Skeletal muscle tissue (tissue), 4 donors: ENCODE data around the gene RASSF8. TPM values are rescaled to one million over a fixed set of nuclear protein-coding genes. Genes with fewer than 3 reads are reported as not detected.

Source experiments
- H3K27ac ChIP-seq: one replicate; pipeline ENCODE4 v1.7.0; 2013; ENCODE audit warnings: mild to moderate bottlenecking, low read depth, low read length, inconsistent platforms
- H3K27me3 ChIP-seq, 3 donors: one replicate each; pipeline ENCODE4 v1.7.0; 2013; ENCODE audit warnings: low read length in 3 of 3; ENCODE audit not compliant: control insufficient read depth in 3 of 3, insufficient read depth in 3 of 3
- H3K36me3 ChIP-seq, 3 donors: one replicate each; pipeline ENCODE4 v1.7.0; 2013; ENCODE audit warnings: low read length in 3 of 3; ENCODE audit not compliant: control insufficient read depth in 3 of 3, insufficient read depth in 3 of 3
- H3K4me1 ChIP-seq, 3 donors: one replicate each; pipeline ENCODE4 v1.7.0; 2013; ENCODE audit warnings: low read length in 3 of 3, mild to moderate bottlenecking in 3 of 3; ENCODE audit not compliant: control insufficient read depth in 3 of 3, insufficient read depth in 3 of 3
- H3K4me3 ChIP-seq, 3 donors: one replicate each; pipeline ENCODE4 v1.7.0; 2013; ENCODE audit warnings: low read length in 3 of 3
- H3K9ac ChIP-seq, 3 donors: one replicate each; pipeline ENCODE4 v1.7.0; 2013; ENCODE audit warnings: low read length in 3 of 3, mild to moderate bottlenecking in 3 of 3, moderate library complexity in 2 of 3, low read depth in 1 of 3
- H3K9me3 ChIP-seq, 3 donors: one replicate each; pipeline ENCODE4 v1.7.0; 2013; ENCODE audit warnings: low read length in 3 of 3; ENCODE audit not compliant: control insufficient read depth in 3 of 3
- total RNA-seq: library from RNA; depleted of rRNA; stranded (reverse); fragments of >200 nt; gene quantifications from one replicate; pipeline ENCODE4 v1.2.3, GENCODE V29; 2014
- donor health status: Osteomylitis.

Gene RASSF8
- total RNA-seq, 1 donor from 2014 or later, result 29.7 TPM

DNA sequence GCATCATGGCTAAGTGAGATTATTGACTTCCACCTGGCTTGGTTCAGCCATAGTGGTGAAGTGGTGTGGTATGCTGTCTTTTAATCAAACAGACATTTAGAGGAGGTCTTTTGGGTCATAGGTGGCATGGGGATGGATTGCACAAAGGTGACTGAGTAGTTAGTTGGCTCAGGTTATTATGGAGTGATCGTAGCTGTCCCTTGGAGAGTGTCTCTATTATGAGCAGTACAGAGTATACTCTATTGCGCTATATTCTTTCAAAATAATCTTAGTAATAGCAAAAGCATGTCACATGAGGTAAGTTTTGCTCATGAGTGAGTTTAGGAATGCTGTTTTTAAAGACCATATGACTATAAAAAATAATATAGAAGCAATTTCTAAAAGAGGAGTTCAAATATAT lies 60.4 kb downstream of the RASSF8 start:
- Histone ChIP-seq H3K27me3 (no peaks in the 10 kb centered on the region), H3K4me1 (peaks cover 8 to 9% (median 8%) of the 10 kb centered on the region in 3 donors), H3K27ac (no peak overlapping the region), H3K9ac (no peak overlapping the region), H3K36me3 (no peaks in the 10 kb centered on the region), H3K4me3 (no peak overlapping the region), H3K9me3 (no peaks in the 10 kb centered on the region)

DNA sequence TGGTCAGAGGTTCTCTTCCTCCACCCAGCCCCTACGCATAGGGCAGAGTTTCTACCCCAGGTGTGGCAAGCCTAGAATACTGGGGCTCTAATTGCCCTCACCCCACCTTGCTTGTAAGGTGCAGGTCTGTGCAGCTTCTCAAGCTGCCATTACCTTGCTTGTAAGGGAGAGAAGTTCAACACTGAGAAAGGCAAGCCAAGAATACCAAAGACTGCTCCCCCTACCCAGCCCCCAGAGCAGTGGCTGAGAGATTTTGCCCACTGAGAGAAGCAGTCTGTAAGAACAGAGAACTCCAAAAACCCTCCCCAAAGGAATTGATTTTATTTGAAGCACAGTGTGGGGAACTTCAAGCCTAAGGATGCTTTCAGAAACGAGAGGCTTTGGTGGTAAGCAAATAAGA lies 63.1 kb downstream of the RASSF8 start:
- Histone ChIP-seq H3K4me1 (peaks cover 4 to 7% (median 5%) of the 10 kb centered on the region in 3 donors), H3K27ac (no peak overlapping the region), H3K36me3 (no peaks in the 10 kb centered on the region), H3K27me3 (no peaks in the 10 kb centered on the region), H3K9ac (no peak overlapping the region), H3K9me3 (no peaks in the 10 kb centered on the region), H3K4me3 (no peak overlapping the region)

DNA sequence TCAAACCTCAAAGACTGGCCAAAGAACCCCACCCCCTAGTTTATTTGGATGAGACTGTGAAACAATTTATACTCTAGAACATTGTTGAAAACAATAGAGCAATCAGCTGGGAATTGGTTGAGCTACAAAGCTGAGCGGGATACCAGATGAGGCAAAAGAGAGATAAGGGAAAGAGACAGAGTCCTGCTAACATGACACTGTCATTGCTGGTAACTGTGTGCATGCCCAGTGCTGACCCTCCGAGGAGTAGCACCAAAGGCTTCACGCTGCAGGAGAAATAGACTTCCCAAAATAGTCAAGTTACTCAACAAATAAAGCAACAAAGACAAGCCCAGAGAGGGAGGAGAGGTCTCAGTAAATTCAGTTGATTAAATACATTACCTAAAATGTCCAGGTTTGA lies 63.6 kb downstream of the RASSF8 start:
- Histone ChIP-seq H3K36me3 (no peaks in the 10 kb centered on the region), H3K4me3 (no peak overlapping the region), H3K27me3 (no peaks in the 10 kb centered on the region), H3K9ac (no peak overlapping the region), H3K9me3 (no peaks in the 10 kb centered on the region), H3K27ac (no peak overlapping the region), H3K4me1 (peaks cover 4 to 7% (median 5%) of the 10 kb centered on the region in 3 donors)

DNA sequence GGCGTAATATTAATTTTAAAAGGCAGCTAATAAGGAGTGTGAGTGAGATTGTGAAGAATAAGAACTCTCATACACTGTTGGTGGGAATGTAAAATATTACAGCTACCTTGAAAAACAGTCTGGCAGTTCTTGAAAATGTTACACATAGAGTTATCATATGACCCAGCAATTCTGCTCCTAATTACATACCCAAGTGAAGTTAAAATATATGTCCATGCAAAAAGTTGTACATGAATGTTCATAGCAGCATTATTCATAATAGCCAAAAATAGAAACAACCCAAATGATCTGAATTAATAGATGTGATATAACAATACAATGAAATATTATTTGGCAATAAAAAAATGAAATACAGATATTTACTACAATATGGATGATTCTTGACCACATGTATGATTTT lies 68.2 kb downstream of the RASSF8 start:
- no peaks in the 10 kb centered on the region for H3K9me3 ChIP-seq
- H3K4me1 ChIP-seq, result peaks cover 0 to 4% (median 3%) of the 10 kb centered on the region in 3 donors
- H3K4me3 ChIP-seq, result no peak overlapping the region
- no peaks in the 10 kb centered on the region for H3K36me3 ChIP-seq
- no peak overlapping the region for H3K27ac ChIP-seq
- no peaks in the 10 kb centered on the region for H3K27me3 ChIP-seq
- H3K9ac ChIP-seq, result no peak overlapping the region

DNA sequence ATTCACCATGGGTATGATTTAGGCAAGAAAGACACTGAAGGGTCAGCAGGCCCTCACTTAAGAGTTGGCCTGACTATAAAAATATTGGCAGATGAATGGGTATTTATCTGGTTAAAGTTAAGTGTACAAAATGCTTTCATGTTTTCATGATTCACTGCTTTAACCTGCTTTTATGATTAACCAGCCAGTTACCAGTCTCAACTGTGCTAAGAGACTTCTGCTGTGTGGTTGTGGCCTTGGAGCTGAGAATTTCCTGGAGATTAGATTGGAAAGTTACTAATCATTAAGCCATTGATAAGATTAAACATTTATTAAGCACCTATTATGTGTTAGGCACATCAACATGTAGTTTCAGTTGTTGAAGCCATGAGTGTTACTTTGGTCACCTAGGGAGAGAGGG lies 68.9 kb downstream of the RASSF8 start:
- Histone ChIP-seq H3K9me3 (no peaks in the 10 kb centered on the region), H3K36me3 (no peaks in the 10 kb centered on the region), H3K4me1 (peaks cover 0 to 3% (median 3%) of the 10 kb centered on the region in 3 donors), H3K27ac (peak overlapping the region; percentile 2), H3K9ac (no peak overlapping the region), H3K27me3 (no peaks in the 10 kb centered on the region), H3K4me3 (no peak overlapping the region)

DNA sequence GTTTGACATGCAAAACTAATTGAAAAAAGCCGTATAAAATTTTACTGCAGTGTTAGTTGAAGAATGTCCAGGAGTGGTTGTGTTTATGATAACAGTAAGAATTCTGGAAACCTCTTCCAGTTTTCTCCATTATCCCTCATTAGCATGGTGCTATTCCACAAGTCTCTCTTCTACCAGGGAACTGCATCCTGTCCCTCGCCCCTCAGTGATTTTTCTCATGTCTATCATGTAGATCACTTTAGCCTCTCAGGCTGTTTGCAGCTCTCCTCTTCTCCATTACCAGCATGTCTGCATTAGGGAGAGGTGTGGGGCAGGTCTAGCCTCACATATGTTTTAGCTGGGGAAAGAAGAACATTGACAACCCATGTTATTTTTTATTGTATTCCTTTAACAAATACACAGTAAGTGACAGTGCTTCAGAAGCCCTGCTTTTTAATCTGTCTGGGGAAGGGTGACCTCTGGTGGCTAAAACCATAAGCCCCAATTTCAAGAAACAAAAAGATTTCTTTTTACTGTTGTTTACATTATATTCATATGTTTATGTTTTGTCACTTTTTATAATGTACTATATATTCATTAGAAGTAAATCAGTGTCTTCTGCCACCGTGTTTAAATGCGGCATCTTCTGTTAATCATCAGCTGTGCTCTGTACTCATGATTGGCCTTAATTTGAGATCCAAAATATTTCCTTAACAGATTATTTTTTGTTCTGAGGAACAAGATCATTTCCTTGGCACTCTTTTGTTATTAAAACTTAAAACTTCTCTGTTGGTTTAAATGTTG lies 70.7 kb downstream of the RASSF8 start:
- no peaks in the 10 kb centered on the region for H3K27me3 ChIP-seq
- no peak overlapping the region for H3K27ac ChIP-seq
- H3K4me3 ChIP-seq, result no peak overlapping the region
- H3K36me3 ChIP-seq, result no peaks in the 10 kb centered on the region
- peaks cover 4 to 10% (median 7%) of the 10 kb centered on the region in 3 donors for H3K4me1 ChIP-seq
- no peak overlapping the region for H3K9ac ChIP-seq
- no peaks in the 10 kb centered on the region for H3K9me3 ChIP-seq

DNA sequence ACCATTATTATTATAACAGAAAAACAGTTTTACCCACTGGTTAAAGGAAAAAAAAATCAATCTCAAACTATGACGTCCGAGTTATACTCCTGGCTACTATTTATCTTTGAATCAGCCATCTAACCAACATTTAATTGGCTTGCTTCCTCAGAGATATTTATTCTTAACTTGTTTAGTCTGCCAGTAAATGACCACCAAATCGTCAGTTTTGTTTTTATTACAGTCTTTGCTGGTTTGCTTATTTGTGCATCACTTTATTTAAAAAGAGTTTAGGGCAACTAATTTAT lies 71.2 kb downstream of the RASSF8 start:
- H3K9ac ChIP-seq, result no peak overlapping the region
- H3K36me3 ChIP-seq, result no peaks in the 10 kb centered on the region
- H3K4me1 ChIP-seq, result peaks cover 4 to 10% (median 7%) of the 10 kb centered on the region in 3 donors
- H3K9me3 ChIP-seq, result no peaks in the 10 kb centered on the region
- no peaks in the 10 kb centered on the region for H3K27me3 ChIP-seq
- H3K27ac ChIP-seq, result no peak overlapping the region
- H3K4me3 ChIP-seq, result no peak overlapping the region

DNA sequence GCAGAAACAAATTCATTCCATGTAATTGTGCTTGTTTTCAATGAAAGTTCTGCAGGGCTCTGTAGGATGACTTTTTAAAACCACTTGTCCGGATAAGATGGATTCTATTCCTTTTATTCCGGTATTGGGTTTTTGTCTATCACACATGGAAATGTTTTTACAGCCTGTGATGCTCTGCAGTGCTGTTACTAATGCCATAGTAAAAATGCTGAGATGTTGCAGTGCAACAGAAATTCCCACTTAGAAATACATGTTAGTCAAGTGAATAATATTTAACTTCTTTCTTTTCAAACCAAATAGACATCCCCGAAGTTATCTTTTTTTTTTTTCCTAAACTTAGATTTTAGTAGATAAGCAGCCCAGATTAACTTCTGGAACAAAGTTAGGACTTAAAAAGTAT lies 71.9 kb downstream of the RASSF8 start:
- peaks cover 4 to 10% (median 7%) of the 10 kb centered on the region in 3 donors for H3K4me1 ChIP-seq
- no peak overlapping the region for H3K4me3 ChIP-seq
- no peaks in the 10 kb centered on the region for H3K36me3 ChIP-seq
- H3K9me3 ChIP-seq, result no peaks in the 10 kb centered on the region
- H3K9ac ChIP-seq, result no peak overlapping the region
- no peak overlapping the region for H3K27ac ChIP-seq
- H3K27me3 ChIP-seq, result no peaks in the 10 kb centered on the region

DNA sequence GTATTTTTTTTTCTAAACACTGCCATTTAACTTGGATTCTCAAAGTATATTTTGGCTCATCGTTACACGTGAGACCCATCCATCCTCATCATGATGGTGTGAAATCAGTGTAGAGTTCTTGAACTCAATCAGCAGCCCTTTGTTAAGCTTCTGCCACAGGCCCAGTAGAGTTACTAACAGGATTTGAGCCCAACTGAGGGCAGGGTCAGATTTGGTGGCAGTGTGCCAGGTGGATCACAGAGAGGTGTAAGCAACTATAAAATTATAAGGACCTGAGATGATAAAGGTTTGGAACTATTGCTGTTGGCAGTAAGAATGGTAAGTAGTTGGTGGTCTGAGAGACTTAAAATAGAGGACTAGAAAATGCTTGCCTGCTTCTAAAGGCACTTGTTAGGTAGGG lies 72.8 kb downstream of the RASSF8 start:
- Histone ChIP-seq H3K9me3 (no peaks in the 10 kb centered on the region), H3K27me3 (no peaks in the 10 kb centered on the region), H3K4me3 (no peak overlapping the region), H3K4me1 (peaks cover 4 to 10% (median 7%) of the 10 kb centered on the region in 3 donors), H3K9ac (peak overlapping the region in 1 of 3 donors; percentile 23), H3K36me3 (no peaks in the 10 kb centered on the region), H3K27ac (no peak overlapping the region)

DNA sequence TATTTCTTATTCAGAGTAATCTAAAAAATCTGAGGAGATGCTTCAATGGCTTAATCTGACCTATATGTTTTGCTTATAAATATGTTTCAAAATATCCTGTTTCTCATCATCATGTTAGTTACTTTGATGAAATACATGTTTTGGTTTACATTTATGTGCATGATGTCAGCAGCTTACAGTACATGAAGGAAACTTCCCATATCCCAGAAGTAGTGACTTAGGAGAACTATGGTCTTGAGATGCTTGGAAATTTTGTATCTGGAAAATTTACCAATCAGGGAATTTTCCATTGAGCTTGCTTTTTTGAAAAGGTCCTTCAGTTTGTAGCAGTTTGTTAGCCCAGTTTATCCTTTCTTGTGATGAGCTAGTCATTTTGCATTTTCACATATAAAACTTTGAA lies 73.3 kb downstream of the RASSF8 start:
- Histone ChIP-seq H3K36me3 (no peaks in the 10 kb centered on the region), H3K27ac (no peak overlapping the region), H3K4me3 (no peak overlapping the region), H3K4me1 (peaks cover 4 to 10% (median 7%) of the 10 kb centered on the region in 3 donors), H3K27me3 (no peaks in the 10 kb centered on the region), H3K9ac (no peak overlapping the region), H3K9me3 (no peaks in the 10 kb centered on the region)
